T-helper 22 cell (primary cell): ENCODE measurements around the gene VPS72.
"Not testable (repeated sequence)": the region's sequence is repeated elsewhere in the genome, so short reads cannot be mapped to it uniquely, and the experiment has no call there.

Source experiments
- DNase-seq: peaks from one replicate; pipeline ENCODE4 v3.0.0-alpha.2; 2020; ENCODE audit warnings: low read depth

VPS72 gene, protein sequence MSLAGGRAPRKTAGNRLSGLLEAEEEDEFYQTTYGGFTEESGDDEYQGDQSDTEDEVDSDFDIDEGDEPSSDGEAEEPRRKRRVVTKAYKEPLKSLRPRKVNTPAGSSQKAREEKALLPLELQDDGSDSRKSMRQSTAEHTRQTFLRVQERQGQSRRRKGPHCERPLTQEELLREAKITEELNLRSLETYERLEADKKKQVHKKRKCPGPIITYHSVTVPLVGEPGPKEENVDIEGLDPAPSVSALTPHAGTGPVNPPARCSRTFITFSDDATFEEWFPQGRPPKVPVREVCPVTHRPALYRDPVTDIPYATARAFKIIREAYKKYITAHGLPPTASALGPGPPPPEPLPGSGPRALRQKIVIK

DNA sequence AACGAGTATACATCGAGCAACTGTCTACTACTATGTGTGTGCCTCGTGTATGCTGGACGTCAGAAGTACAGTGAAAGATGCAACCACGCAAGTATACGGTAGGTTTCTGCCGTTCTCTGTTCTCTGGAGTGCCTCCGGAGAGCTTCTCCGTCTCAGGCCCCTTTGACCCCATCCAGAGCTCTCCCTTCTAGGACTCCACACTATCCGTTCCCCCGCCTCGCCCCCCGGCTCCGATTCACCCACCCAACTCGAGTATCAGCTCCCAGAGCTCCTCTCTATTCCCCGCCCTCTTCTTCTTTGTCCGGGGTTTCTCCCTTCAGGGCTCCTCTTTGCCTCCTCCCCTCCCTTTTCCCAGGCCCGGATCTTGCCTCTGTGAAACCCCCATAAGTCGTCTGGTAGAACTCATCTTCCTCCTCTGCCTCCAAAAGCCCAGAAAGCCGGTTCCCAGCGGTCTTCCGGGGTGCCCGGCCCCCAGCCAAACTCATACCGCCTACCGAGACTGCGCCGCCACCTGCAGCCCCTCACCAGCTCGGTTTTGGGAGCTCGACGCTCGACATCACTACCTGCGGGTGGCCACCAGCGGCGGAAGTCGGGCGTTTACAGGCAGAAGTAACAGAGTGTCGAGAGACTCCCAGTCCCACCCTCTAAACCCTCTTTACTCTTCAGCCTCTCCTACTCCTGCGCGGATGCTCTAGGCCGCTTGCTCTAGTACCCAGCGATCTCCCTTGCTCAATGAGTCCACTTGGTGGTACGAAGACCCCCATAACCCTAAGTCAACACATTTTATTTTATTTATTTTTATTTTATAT lies at the start of gene VPS72:
VPS72 (minus strand) TSS at position 561 of the 809 bp plus-strand sequence; CDS start at position 485, 76 bp downstream.
- DNase-seq = peak; percentile 78

DNA sequence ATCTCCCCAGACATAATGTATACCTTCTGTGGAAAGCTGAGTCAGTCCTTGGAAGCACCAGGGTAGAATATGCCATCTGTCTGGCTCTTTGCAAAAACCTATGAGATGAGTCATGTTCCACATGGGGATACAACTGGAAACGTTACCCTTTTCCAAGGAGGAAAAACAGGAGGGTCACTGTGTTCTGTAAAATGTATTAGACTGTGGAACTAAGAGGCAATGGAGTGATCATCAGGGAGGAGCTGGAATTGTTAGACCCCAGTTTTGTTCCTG lies 48.4 kb upstream of the VPS72 start:
- no peak for DNase-seq

- DNase-seq = no peak
Observed at GRCh38 chr1:151237678-151238466, 47.9 kb upstream of the VPS72 start.

DNA sequence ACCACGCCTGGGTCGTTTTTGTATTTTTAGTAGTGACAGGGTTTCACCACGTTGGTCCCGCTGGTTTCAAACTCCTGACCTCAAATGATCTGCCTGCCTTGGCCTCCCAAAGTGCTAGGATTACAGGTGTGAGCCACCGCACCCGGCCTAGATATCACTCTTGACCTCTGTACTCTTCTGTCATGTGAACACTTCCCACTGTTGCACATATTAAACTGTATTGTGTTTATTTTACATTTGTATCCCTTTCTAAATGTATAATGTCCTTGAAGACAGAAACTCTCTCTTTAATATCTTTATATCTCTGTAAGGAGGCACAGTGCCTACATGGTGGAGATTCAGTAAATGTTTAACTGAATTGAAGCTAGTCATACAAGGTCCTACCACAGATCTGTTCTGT lies 45.2 kb upstream of the VPS72 start:
- DNase-seq = no peak

GRCh38 chr1:151222130-151222529 lies 32.1 kb upstream of the VPS72 start:
- DNase-seq = no peak

GRCh38 chr1:151221616-151222015 lies 31.6 kb upstream of the VPS72 start:
- no peak for DNase-seq

DNA sequence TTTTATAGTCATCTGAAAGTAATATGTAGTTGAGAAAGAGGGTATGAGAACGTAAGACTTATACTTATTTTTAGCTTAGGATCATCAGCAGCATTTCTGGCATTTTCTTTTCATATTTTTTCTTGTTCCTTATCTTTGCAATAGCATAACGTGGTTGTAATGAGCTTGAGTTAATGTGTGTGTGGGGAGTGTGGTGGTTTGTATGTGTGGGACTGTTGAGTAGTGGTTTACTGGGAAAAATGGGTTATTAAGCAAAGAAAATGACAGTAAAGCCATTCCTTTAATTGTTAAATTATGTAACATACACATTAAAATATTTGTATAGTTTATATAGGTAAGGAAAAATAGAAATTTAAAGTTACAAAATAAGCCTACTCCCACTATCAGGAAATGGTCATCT lies 23.6 kb upstream of the VPS72 start:
- DNase-seq = no peak

- no peak for DNase-seq
Observed at GRCh38 chr1:151211972-151212705, 22.1 kb upstream of the VPS72 start.

GRCh38 chr1:151210830-151211229 lies 20.8 kb upstream of the VPS72 start:
- no peak for DNase-seq

GRCh38 chr1:151205381-151205965 lies 15.5 kb upstream of the VPS72 start:
- not testable (repeated sequence) for DNase-seq

DNA sequence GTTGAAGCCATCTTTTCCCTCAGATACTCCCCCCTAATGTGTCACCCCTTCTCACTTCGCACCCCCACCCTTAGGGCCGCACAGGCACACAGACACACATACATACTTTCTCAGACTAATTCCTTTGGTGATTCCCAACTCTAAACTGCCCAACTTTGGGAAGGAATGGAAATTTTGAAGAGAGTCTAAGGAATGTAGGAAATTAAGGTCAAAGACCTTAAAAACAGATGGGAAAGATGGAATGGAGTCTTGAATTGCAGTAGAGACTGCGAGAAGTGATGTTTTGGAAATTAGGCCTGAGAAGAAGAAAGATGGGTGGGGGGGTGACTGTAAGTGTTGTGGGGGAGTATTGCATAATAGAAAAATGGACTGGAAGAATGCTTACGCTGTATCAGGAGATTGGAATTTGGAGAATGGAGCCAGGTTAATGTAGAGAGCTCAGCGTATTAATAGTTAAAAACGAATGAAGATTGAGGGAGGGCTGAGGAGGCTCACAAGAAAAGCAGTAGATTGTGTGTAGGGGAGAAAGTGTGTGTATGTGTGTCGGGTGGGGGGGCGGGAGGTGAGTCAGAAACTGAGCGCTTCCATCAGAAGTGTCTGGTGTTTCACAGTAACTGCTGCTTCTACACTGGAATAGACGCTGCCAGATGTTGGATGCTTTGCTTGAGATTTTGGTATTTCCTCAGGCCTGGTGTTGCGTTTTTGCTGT lies 10.0 kb upstream of the VPS72 start:
- no peak for DNase-seq

DNA sequence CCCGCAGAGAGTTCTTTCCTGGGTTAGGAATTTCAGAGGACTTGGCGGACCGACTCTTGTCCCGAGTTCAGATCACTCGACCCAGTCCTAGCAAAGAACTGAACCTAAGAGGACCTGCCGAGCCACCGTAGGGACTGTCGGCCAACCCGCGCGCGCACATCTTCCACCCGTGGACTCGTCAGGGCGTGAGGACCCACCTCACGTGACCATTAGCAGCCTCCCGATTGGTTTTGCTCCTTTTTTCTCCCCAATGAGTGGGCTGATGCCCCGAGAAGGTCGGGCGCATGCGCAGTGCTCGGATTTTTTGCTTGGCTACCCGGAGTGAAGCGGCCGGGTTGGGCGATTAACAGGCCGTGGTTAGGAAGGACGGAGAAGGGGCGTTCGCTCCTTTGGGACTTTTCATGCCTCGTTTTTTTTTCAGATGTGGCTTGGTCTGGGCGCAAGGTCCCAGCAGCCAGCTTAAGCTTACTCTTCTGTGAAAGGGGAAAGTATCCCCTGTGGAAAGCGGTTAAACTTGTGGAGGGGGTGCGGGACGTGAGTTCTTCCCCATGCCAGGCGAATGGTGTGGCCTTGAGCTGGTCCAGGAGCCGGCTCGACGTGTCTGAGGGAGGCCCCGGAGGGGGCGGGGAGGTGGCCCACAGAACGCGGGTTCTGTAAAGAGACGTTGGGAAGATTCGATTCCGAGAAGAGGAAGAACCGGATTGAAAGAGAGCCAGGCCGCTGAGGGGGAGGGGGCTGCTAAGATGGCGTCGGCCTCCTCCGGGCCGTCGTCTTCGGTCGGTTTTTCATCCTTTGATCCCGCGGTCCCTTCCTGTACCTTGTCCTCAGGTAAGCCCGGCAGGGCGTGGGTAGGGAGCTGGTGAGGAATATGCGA lies 8.5 kb upstream of the VPS72 start, which contains the start of gene PIP5K1A:
PIP5K1A (plus strand) TSS at position 299 of the 874 bp plus-strand sequence; CDS start at position 744, 445 bp downstream.
- peak; percentile 99 for DNase-seq

DNA sequence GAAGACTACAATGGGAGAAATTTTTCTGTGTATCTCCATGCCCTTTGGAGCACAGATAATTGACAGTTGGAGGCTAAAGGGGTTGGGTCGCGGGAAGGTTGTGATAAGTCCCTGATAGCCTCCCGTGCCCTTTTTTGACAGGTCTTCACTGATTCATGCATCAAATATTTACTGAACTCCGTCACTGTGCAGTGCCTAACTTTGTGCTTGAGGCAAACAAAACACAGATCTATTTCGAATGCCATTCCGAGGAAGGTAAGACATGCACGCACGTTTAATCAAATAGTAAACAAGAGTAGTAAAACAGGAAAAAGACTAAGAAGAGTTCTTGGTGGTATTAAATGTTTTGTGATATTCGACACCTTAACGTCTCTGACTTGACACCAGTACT lies 7.9 kb upstream of the VPS72 start:
- DNase-seq = no peak

DNA sequence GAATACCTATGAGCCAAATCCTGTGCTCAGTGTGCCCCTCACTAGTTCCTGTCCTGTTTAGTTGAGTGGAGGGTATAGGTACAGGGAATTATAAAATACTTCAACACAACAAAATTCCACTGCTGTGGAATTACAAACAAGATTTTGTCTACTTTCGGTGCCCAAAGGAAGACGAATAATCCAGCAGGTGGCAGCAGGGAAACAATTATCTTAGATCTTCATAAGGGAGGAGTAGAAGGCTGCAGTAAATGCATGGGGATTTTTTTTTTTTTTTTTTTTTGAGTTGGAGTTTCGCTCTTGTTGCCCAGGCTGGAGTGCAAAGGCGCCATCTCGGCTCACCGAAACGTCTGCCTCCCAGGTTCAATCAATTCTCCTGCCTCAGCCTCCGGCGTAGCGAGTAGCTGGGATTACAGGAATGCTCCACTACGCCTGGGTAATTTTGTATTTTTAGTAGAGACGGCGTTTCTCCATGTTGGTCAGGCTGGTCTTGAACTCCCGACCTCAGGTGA lies 6.3 kb upstream of the VPS72 start:
- DNase-seq = peak; percentile 19

GRCh38 chr1:151194894-151195594 lies 5.0 kb upstream of the VPS72 start:
- DNase-seq = not testable (repeated sequence)

- DNase-seq = no peak
Observed at GRCh38 chr1:151193856-151194255, 3.9 kb upstream of the VPS72 start.

- no peak for DNase-seq
Observed at GRCh38 chr1:151193304-151193703, 3.3 kb upstream of the VPS72 start.

DNA sequence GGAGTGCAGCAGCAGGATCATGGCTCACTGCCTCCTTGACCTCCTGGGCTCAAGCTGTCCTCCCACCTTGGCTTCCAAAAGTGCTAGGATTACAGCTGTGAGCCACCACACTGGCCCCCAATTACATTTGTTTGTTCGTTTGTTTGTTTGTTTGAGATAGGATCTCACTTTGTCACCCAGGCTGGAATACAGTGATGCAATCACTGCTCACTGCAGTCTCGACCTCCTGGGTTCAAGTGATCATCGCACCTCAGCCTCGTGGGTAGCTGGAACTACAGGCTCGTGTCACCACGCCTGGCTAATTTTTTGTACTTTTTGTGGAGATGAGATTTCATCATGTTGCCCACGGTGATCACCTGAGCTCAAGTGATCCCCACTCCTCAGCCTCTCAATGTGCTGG lies 2.0 kb upstream of the VPS72 start:
- DNase-seq = no peak

DNA sequence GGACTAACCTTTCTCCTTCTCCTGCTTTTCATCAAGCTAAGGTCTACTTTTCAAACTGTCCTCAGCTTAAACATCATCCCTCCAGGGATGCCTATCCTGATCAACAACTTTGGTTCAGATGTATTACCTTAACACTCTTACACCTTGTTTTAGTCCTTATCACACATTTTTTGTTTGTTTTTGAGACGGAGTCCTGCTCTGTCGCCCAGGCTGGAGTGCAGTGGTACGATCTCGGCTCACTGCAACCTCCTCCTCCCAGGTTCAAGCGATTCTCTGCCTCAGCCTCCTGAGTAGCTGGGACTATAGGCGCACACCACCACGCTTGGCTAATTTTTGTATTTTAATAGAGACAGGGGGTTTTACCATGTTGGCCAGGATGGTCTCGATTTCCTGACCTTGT lies 1.3 kb downstream of the VPS72 start:
- not testable (repeated sequence) for DNase-seq
